Neuronal stem cell (in vitro differentiated cells): Measurements from ENCODE around the gene NDUFS4.
"Not testable (repeated sequence)": the region's sequence is repeated elsewhere in the genome, so short reads cannot be mapped to it uniquely, and the experiment has no call there.

Experiments used
- DNase-seq: peaks from one replicate; pipeline ENCODE4 v3.0.0-alpha.2; 2013; ENCODE audit warnings: low spot score
- H2AFZ ChIP-seq: one replicate; pipeline ENCODE4 v1.6.1; 2013; ENCODE audit warnings: mild to moderate bottlenecking, low read length, inconsistent platforms
- H2AK5ac ChIP-seq: 2 replicates; pipeline ENCODE4 v1.6.1; 2013; ENCODE audit warnings: low read depth, mild to moderate bottlenecking, inconsistent platforms, low read length, moderate library complexity, mixed read lengths
- H2BK120ac ChIP-seq: 2 replicates; pipeline ENCODE4 v1.6.1; 2013; ENCODE audit warnings: low read depth, mild to moderate bottlenecking, inconsistent platforms, low read length, moderate library complexity, mixed read lengths
- H2BK12ac ChIP-seq: one replicate; pipeline ENCODE4 v1.6.1; 2013; ENCODE audit warnings: low read length, inconsistent platforms
- H2BK15ac ChIP-seq: 2 replicates; pipeline ENCODE4 v1.6.1; 2013; ENCODE audit warnings: mild to moderate bottlenecking, low read length, inconsistent platforms, mixed read lengths
- H2BK5ac ChIP-seq: one replicate; pipeline ENCODE4 v1.6.1; 2013; ENCODE audit warnings: inconsistent platforms, mild to moderate bottlenecking, low read length, moderate library complexity
- H3K14ac ChIP-seq: one replicate; pipeline ENCODE4 v1.6.1; 2013; ENCODE audit warnings: low read length, inconsistent platforms
- H3K18ac ChIP-seq: 2 replicates; pipeline ENCODE4 v1.6.1; 2013; ENCODE audit warnings: low read length, inconsistent platforms
- H3K23ac ChIP-seq: 2 replicates; pipeline ENCODE4 v1.6.1; 2013; ENCODE audit warnings: low read depth, mild to moderate bottlenecking, mixed read lengths, low read length, inconsistent platforms; ENCODE audit not compliant: poor library complexity
- H3K27ac ChIP-seq: replicated peaks from 3 replicates; pipeline ENCODE4 v1.5.1; 2013; ENCODE audit warnings: low read length, inconsistent platforms
- H3K27me3 ChIP-seq, 3 experiments: 2 replicates each; pipeline ENCODE4 v1.6.1; 2013; ENCODE audit warnings: low read length in 3 of 3, mild to moderate bottlenecking in 2 of 3, inconsistent platforms in 1 of 3, low read depth in 1 of 3, mixed read lengths in 1 of 3, moderate library complexity in 1 of 3; ENCODE audit not compliant: control insufficient read depth in 3 of 3, insufficient read depth in 3 of 3
- H3K36me3 ChIP-seq, 2 donors: replicated peaks in 1 of 2; 2 replicates each; pipeline ENCODE4 v1.6.1; 2013; ENCODE audit warnings: low read length in 2 of 2; ENCODE audit not compliant: control insufficient read depth in 2 of 2, insufficient read depth in 2 of 2
- H3K4ac ChIP-seq: 2 replicates; pipeline ENCODE4 v1.6.1; 2013; ENCODE audit warnings: inconsistent platforms, mild to moderate bottlenecking, low read length, moderate library complexity
- H3K4me1 ChIP-seq, 2 donors: 1 replicate in 1 of 2; 2 replicates in 1 of 2; pipeline ENCODE4 v1.6.1; 2013; ENCODE audit warnings: low read length in 2 of 2, low read depth in 1 of 2; ENCODE audit not compliant: control insufficient read depth in 2 of 2, insufficient read depth in 1 of 2
- H3K4me2 ChIP-seq: one replicate; pipeline ENCODE4 v1.6.1; 2013; ENCODE audit warnings: mild to moderate bottlenecking, low read length, inconsistent platforms; ENCODE audit not compliant: insufficient read depth, poor library complexity, severe bottlenecking
- H3K4me3 ChIP-seq, 2 donors: 2 replicates each; pipeline ENCODE4 v1.5.1; 2013; ENCODE audit warnings: low read length in 2 of 2, mild to moderate bottlenecking in 2 of 2, inconsistent platforms in 1 of 2, moderate library complexity in 1 of 2
- H3K79me1 ChIP-seq: one replicate; pipeline ENCODE4 v1.6.1; 2013; ENCODE audit warnings: low read depth, mild to moderate bottlenecking, inconsistent platforms, low read length, moderate library complexity
- H3K9ac ChIP-seq: one replicate; pipeline ENCODE4 v1.6.1; 2013; ENCODE audit warnings: mild to moderate bottlenecking, low read depth, low read length, inconsistent platforms; ENCODE audit not compliant: poor library complexity
- H3K9me3 ChIP-seq, 2 donors: replicated peaks in 1 of 2; 2 replicates each; pipeline versions ENCODE3 to v1.6.1; 2013; ENCODE audit warnings: low read length in 2 of 2, mild to moderate bottlenecking in 2 of 2, inconsistent platforms in 1 of 2, low read depth in 1 of 2, mixed read lengths in 1 of 2, moderate library complexity in 1 of 2; ENCODE audit not compliant: control insufficient read depth in 2 of 2, insufficient read depth in 1 of 2
- H4K8ac ChIP-seq: one replicate; pipeline ENCODE4 v1.6.1; 2013; ENCODE audit warnings: low read depth, mild to moderate bottlenecking, inconsistent platforms, low read length, moderate library complexity
- H4K91ac ChIP-seq: one replicate; pipeline ENCODE4 v1.6.1; 2013; ENCODE audit warnings: low read length, low read depth, mild to moderate bottlenecking, inconsistent platforms; ENCODE audit not compliant: poor library complexity
- WGBS, 2 donors: extraction: QIAGEN DNeasy Blood & Tissue Kit; methylation state at CpG; one replicate each; pipeline ENCODE4 v1.1.7; 2013; ENCODE audit warnings: missing lambda C conversion rate in 2 of 2, mixed read lengths in 1 of 2; ENCODE audit not compliant: insufficient read length in 2 of 2, insufficient replicate concordance in 1 of 2; ENCODE audit errors: extremely low coverage in 2 of 2; 5-methylcytosine and 5-hydroxymethylcytosine counted together

The NDUFS4 gene

DNA sequence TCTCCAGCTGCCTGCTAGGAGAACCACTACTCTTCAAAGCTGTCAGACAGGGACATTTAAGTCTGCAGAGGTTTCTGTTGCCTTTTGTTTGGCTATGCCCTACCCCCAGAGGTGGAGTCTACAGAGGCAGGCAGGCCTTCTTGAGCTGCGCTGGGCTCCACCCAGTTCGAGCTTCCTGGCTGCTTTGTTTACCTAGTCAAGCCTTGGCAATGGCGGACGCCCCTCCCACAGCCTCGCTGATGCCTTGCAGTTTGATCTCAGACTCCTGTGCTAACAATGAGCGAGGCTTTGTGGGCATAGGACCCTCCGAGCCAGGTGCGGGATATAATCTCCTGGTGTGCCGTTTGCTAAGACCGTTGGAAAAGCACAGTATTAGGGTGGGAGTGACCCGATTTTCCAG is 104.9 kb downstream of the NDUFS4 start:
- H3K4me3 ChIP-seq, H2BK15ac ChIP-seq, H4K91ac ChIP-seq, H2BK120ac ChIP-seq, H2AK5ac ChIP-seq, H3K14ac ChIP-seq, DNase-seq, H3K79me1 ChIP-seq, H3K27me3 ChIP-seq, H3K18ac ChIP-seq, H3K23ac ChIP-seq, H3K4me2 ChIP-seq, H3K4ac ChIP-seq, H4K8ac ChIP-seq, H3K9me3 ChIP-seq, H3K27ac ChIP-seq, H3K9ac ChIP-seq, H3K4me1 ChIP-seq, H2AFZ ChIP-seq, H2BK5ac ChIP-seq, H2BK12ac ChIP-seq: not testable (repeated sequence)
- H3K36me3 ChIP-seq: peaks cover 0 to 18% of the 10 kb centered on the region in 2 donors
- no CpG with 5 or more reads among the region's 11 CpGs for WGBS, 2 donors

DNA sequence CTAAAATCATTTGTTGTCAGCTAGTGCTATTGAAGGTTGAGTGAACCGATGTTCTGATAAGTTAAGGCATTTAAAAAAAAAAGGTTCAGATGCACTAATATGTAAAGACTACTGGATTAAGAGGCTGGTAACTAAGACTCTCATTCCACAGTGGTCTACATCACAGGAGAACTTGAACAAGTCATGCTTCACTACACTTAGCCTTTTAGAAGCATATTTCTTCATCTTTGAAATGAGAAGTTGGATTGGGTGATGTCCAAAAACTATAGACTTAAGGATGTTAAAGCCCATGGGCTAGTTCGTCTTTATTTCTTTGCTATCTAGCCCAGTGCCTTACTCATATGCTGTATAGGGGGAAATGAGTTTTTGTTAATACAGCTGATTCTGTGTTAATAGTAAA is 107.2 kb downstream of the NDUFS4 start:
- Histone ChIP-seq H3K9me3 (peaks cover 0 to 4% of the 10 kb centered on the region in 2 donors), H3K23ac (no peak overlapping the region)

GRCh38 chr5:53671447-53671846 is 111.0 kb downstream of the NDUFS4 start:
- H3K4me1 ChIP-seq: peaks cover 0 to 1% of the 10 kb centered on the region in 2 donors
- H2BK15ac ChIP-seq: no peak overlapping the region
- no peaks in the 10 kb centered on the region for H3K9me3 ChIP-seq
- H2BK120ac ChIP-seq: no peak overlapping the region
- no CpG with 5 or more reads among the region's 3 CpGs for WGBS, 2 donors
- no peak overlapping the region for H2BK5ac ChIP-seq
- H2BK12ac ChIP-seq: no peak overlapping the region
- no peak overlapping the region for H3K9ac ChIP-seq
- peaks cover 0 to 14% of the 10 kb centered on the region in 2 donors for H3K36me3 ChIP-seq
- no peaks in the 10 kb centered on the region for H3K79me1 ChIP-seq
- H3K27ac ChIP-seq: no peak overlapping the region
- H4K91ac ChIP-seq: no peak overlapping the region
- no peak overlapping the region for H4K8ac ChIP-seq
- H2AK5ac ChIP-seq: no peak overlapping the region
- no peak overlapping the region for H3K23ac ChIP-seq
- H3K14ac ChIP-seq: no peak overlapping the region
- H3K18ac ChIP-seq: no peak overlapping the region
- no peak for DNase-seq
- no peaks in the 10 kb centered on the region for H3K27me3 ChIP-seq
- H3K4ac ChIP-seq: no peak overlapping the region
- no peak overlapping the region for H3K4me2 ChIP-seq
- no peak overlapping the region for H2AFZ ChIP-seq
- H3K4me3 ChIP-seq: no peak overlapping the region

More for the DNA sequence above, 107.2 kb downstream of the NDUFS4 start:
- H2BK12ac ChIP-seq: no peak overlapping the region
- H3K36me3 ChIP-seq: peaks cover 0 to 18% of the 10 kb centered on the region in 2 donors
- no peak overlapping the region for H4K91ac ChIP-seq
- H2BK5ac ChIP-seq: no peak overlapping the region
- H3K27ac ChIP-seq: no peak overlapping the region
- H3K18ac ChIP-seq: no peak overlapping the region
- H3K9ac ChIP-seq: no peak overlapping the region
- H3K4me1 ChIP-seq: peaks cover 0 to 1% of the 10 kb centered on the region in 2 donors
- DNase-seq: no peak
- H3K4me3 ChIP-seq: no peak overlapping the region
- no peaks in the 10 kb centered on the region for H3K79me1 ChIP-seq
- WGBS, 2 donors: no CpG with 5 or more reads among the region's 2 CpGs
- no peak overlapping the region for H2AFZ ChIP-seq
- no peak overlapping the region for H2AK5ac ChIP-seq
- H2BK15ac ChIP-seq: no peak overlapping the region
- no peak overlapping the region for H3K4ac ChIP-seq
- H3K27me3 ChIP-seq: no peaks in the 10 kb centered on the region
- no peak overlapping the region for H2BK120ac ChIP-seq
- no peak overlapping the region for H4K8ac ChIP-seq
- H3K4me2 ChIP-seq: no peak overlapping the region
- H3K14ac ChIP-seq: no peak overlapping the region

GRCh38 chr5:53674121-53674520 is 113.7 kb downstream of the NDUFS4 start:
- no peak overlapping the region for H3K4ac ChIP-seq
- no peak overlapping the region for H3K14ac ChIP-seq
- no peak overlapping the region for H2BK120ac ChIP-seq
- no peak overlapping the region for H3K23ac ChIP-seq
- peaks cover 0 to 1% of the 10 kb centered on the region in 2 donors for H3K4me1 ChIP-seq
- no peak overlapping the region for H2BK5ac ChIP-seq
- H3K18ac ChIP-seq: no peak overlapping the region
- H3K36me3 ChIP-seq: peaks cover 0 to 4% of the 10 kb centered on the region in 2 donors
- no CpG with 5 or more reads among the region's 1 CpG for WGBS, 2 donors
- H3K27ac ChIP-seq: no peak overlapping the region
- H3K27me3 ChIP-seq: no peaks in the 10 kb centered on the region
- no peak overlapping the region for H2AK5ac ChIP-seq
- no peak overlapping the region for H3K9ac ChIP-seq
- no peak overlapping the region for H3K4me2 ChIP-seq
- no peak overlapping the region for H2BK12ac ChIP-seq
- no peak overlapping the region for H3K4me3 ChIP-seq
- H2BK15ac ChIP-seq: no peak overlapping the region
- no peak for DNase-seq
- no peak overlapping the region for H4K91ac ChIP-seq
- no peak overlapping the region for H4K8ac ChIP-seq
- H2AFZ ChIP-seq: no peak overlapping the region
- no peaks in the 10 kb centered on the region for H3K79me1 ChIP-seq
- H3K9me3 ChIP-seq: no peaks in the 10 kb centered on the region
